OCI-LY1 (cell line): ENCODE measurements around the gene EPB41L4A.

ENCODE experiments used
- EZH2 ChIP-seq: fragments of 200-600 bp; sonication (generic), shearing (Covaris generic); IDR thresholded peaks from 2 replicates; pipeline ENCODE4 v1.8.0; 2017; ENCODE audit warnings: borderline replicate concordance, mixed run types, mild to moderate bottlenecking, antibody characterized with exemption, low read length, moderate library complexity, mixed read lengths
- TF ChIP-seq, protein P1 (sequence below): fragments of 200-600 bp; sonication (generic), shearing (Covaris generic); IDR thresholded peaks from 2 replicates; pipeline ENCODE4 v1.5.1; 2017; ENCODE audit warnings: mild to moderate bottlenecking, antibody characterized with exemption, low read length, moderate library complexity, mixed read lengths

DNA sequence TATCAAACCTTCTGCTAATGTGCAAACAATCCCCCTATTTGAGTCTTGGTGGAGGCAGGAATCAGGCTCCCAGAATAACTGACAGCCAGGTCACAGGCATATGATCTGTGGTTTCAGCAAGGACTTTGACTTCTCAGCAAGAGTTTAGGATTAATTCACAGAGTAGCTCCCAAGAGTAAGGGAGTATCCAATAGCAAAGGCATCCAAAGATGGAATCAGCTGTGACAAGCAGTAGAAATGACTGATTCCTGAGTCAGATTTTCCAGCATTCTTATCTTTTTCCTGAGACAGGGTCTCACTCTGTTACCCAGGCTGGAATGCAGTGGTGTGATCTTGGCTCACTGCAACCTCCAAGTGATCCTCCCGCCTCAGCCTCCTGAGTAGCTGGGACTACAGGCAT is 108.3 kb downstream of the EPB41L4A start:
- TF ChIP-seq, protein P1, sequence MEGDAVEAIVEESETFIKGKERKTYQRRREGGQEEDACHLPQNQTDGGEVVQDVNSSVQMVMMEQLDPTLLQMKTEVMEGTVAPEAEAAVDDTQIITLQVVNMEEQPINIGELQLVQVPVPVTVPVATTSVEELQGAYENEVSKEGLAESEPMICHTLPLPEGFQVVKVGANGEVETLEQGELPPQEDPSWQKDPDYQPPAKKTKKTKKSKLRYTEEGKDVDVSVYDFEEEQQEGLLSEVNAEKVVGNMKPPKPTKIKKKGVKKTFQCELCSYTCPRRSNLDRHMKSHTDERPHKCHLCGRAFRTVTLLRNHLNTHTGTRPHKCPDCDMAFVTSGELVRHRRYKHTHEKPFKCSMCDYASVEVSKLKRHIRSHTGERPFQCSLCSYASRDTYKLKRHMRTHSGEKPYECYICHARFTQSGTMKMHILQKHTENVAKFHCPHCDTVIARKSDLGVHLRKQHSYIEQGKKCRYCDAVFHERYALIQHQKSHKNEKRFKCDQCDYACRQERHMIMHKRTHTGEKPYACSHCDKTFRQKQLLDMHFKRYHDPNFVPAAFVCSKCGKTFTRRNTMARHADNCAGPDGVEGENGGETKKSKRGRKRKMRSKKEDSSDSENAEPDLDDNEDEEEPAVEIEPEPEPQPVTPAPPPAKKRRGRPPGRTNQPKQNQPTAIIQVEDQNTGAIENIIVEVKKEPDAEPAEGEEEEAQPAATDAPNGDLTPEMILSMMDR: no peak
- TF ChIP-seq EZH2: no peak
